H1 (cell line): ENCODE results near the gene KRTAP9-2. TPM values are rescaled to one million over a fixed set of nuclear protein-coding genes. Genes with fewer than 3 reads are reported as not detected.
"Not testable (repeated sequence)": the region's sequence is repeated elsewhere in the genome, so short reads cannot be mapped to it uniquely, and the experiment has no call there.

Experiments
- CTCF ChIA-PET: fragments of 300-600 bp; sonication (Branson Sonifier 250); formaldehyde crosslinking; loops from one replicate; lab custom pipeline; 2021; ENCODE audit not compliant: partially characterized antibody; lab: Charles Lee
- POLR2A ChIA-PET: fragments of 300-600 bp; sonication (Branson Sonifier 250); formaldehyde crosslinking; loops from one replicate; lab custom pipeline; 2021; ENCODE audit warnings: inconsistent platforms; ENCODE audit not compliant: partially characterized antibody; lab: Charles Lee
- DNase-seq, 2 experiments: peaks; one replicate each; pipeline versions ENCODE4 v3.0.0 to v3.0.0-alpha.2; 2010 to 2022; ENCODE audit warnings: low spot score in 2 of 2, low read depth in 1 of 2, mixed read lengths in 1 of 2
- FAIRE-seq: peaks from 2 replicates; lab custom pipeline; 2011; peaks lifted over from hg19 to GRCh38; lab: Jason Lieb, UNC
- H2AFZ ChIP-seq: 2 replicates; pipeline ENCODE4 v1.8.1; 2012; ENCODE audit warnings: low read length, inconsistent platforms
- H2AK5ac ChIP-seq: 2 replicates; pipeline ENCODE4 v1.6.1; 2013; ENCODE audit warnings: low read depth, low read length
- H2BK120ac ChIP-seq: replicated peaks from 2 replicates; pipeline ENCODE3; 2013; ENCODE audit warnings: low read depth, low read length, inconsistent platforms
- H2BK12ac ChIP-seq: 2 replicates; pipeline ENCODE4 v1.6.1; 2013; ENCODE audit warnings: low read depth, low read length
- H2BK15ac ChIP-seq: 2 replicates; pipeline ENCODE4 v1.6.1; 2013; ENCODE audit warnings: low read length
- H2BK20ac ChIP-seq: 2 replicates; pipeline ENCODE4 v1.6.1; 2013; ENCODE audit warnings: low read length
- H2BK5ac ChIP-seq: 2 replicates; pipeline ENCODE4 v1.6.1; 2013; ENCODE audit warnings: low read depth, low read length
- H3K14ac ChIP-seq: 2 replicates; pipeline ENCODE4 v1.6.1; 2013; ENCODE audit warnings: inconsistent platforms; ENCODE audit not compliant: insufficient read length
- H3K18ac ChIP-seq: 2 replicates; pipeline ENCODE4 v1.6.1; 2013; ENCODE audit warnings: low read length; ENCODE audit errors: extremely low read depth
- H3K23ac ChIP-seq: 2 replicates; pipeline ENCODE4 v1.6.1; 2013; ENCODE audit warnings: inconsistent platforms; ENCODE audit not compliant: insufficient read length
- H3K23me2 ChIP-seq: 2 replicates; pipeline ENCODE4 v1.6.1; 2013; ENCODE audit warnings: low read depth, low read length
- H3K27ac ChIP-seq: 2 replicates; pipeline ENCODE4 v1.6.1; 2011; ENCODE audit warnings: low read depth, low read length, inconsistent platforms
- H3K27me3 ChIP-seq, 4 experiments: replicated peaks in 1 of 4; 1 replicate in 1 of 4; 2 replicates in 3 of 4; pipeline versions ENCODE4 v1.6.1 to v1.8.1; 2011 to 2013; ENCODE audit warnings: low read length in 3 of 4, mild to moderate bottlenecking in 3 of 4, inconsistent platforms in 2 of 4, mixed read lengths in 2 of 4, moderate library complexity in 1 of 4; ENCODE audit not compliant: control insufficient read depth in 3 of 4, insufficient read depth in 3 of 4; ENCODE audit errors: extremely low read depth in 1 of 4
- H3K36me3 ChIP-seq, 4 experiments: 2 replicates each; pipeline versions ENCODE4 v1.6.1 to v1.8.1; 2011 to 2013; ENCODE audit warnings: mild to moderate bottlenecking in 4 of 4, low read length in 3 of 4, moderate library complexity in 2 of 4, control low read depth in 1 of 4, inconsistent platforms in 1 of 4; ENCODE audit not compliant: insufficient read depth in 4 of 4, control insufficient read depth in 2 of 4
- H3K4ac ChIP-seq: replicated peaks from 2 replicates; pipeline ENCODE3; 2013; ENCODE audit warnings: low read length, low read depth, mixed read lengths, inconsistent platforms; ENCODE audit not compliant: insufficient read length
- H3K4me1 ChIP-seq, 4 experiments: replicated peaks in 1 of 4; 1 replicate in 1 of 4; 2 replicates in 3 of 4; pipeline versions ENCODE4 v1.6.1 to v1.8.1; 2011 to 2013; ENCODE audit warnings: low read length in 3 of 4, inconsistent platforms in 2 of 4, mixed read lengths in 1 of 4; ENCODE audit not compliant: insufficient read depth in 4 of 4, control insufficient read depth in 3 of 4
- H3K4me2 ChIP-seq, 2 experiments: 2 replicates each; pipeline versions ENCODE4 v1.6.1 to v1.8.1; 2011 to 2013; ENCODE audit warnings: low read depth in 2 of 2, low read length in 2 of 2, control low read depth in 1 of 2, inconsistent platforms in 1 of 2, mild to moderate bottlenecking in 1 of 2; ENCODE audit not compliant: insufficient read depth in 1 of 2
- H3K4me3 ChIP-seq, 4 experiments: fragments of 200-600, 300-600 bp in 1 of 4; sonication (generic), shearing (Covaris generic), sonication (Bioruptor Twin) in 1 of 4; 2 replicates each; pipeline versions ENCODE4 v1.5.1 to v1.8.1; 2011 to 2016; ENCODE audit warnings: low read length in 4 of 4, low read depth in 3 of 4, control low read depth in 2 of 4, inconsistent platforms in 2 of 4, mild to moderate bottlenecking in 2 of 4, mixed read lengths in 1 of 4, moderate library complexity in 1 of 4; ENCODE audit not compliant: insufficient read depth in 2 of 4; ENCODE audit errors: extremely low read depth in 1 of 4
- H3K56ac ChIP-seq: replicated peaks from 2 replicates; pipeline ENCODE3; 2013; ENCODE audit warnings: low read depth, mild to moderate bottlenecking, mixed read lengths, low read length, inconsistent platforms; ENCODE audit not compliant: insufficient read length
- H3K79me1 ChIP-seq: 2 replicates; pipeline ENCODE4 v1.6.1; 2013; ENCODE audit warnings: low read depth, low read length, control low read depth
- H3K79me2 ChIP-seq, 2 experiments: 2 replicates each; pipeline versions ENCODE4 v1.6.1 to v1.8.1; 2012 to 2013; ENCODE audit warnings: low read length in 2 of 2, mild to moderate bottlenecking in 2 of 2, inconsistent platforms in 1 of 2; ENCODE audit not compliant: insufficient read depth in 2 of 2, control insufficient read depth in 1 of 2
- H3K9ac ChIP-seq, 4 experiments: replicated peaks in 1 of 4; 1 replicate in 1 of 4; 2 replicates in 3 of 4; pipeline versions ENCODE4 v1.6.1 to v1.8.1; 2011 to 2013; ENCODE audit warnings: low read depth in 3 of 4, low read length in 3 of 4, control low read depth in 2 of 4, mild to moderate bottlenecking in 2 of 4, moderate library complexity in 2 of 4, inconsistent platforms in 1 of 4; ENCODE audit errors: extremely low read depth in 1 of 4
- H3K9me3 ChIP-seq, 2 experiments: 2 replicates each; pipeline versions ENCODE4 v1.6.1 to v1.8.1; 2012 to 2013; ENCODE audit warnings: mild to moderate bottlenecking in 2 of 2, moderate library complexity in 2 of 2, control low read depth in 1 of 2, inconsistent platforms in 1 of 2, low read depth in 1 of 2, low read length in 1 of 2, mixed read lengths in 1 of 2; ENCODE audit not compliant: insufficient read depth in 2 of 2
- H4K20me1 ChIP-seq, 2 experiments: replicated peaks in 1 of 2; 2 replicates each; pipeline versions ENCODE3 to v1.8.1; 2011 to 2013; ENCODE audit warnings: inconsistent platforms in 2 of 2, low read length in 2 of 2, mild to moderate bottlenecking in 1 of 2; ENCODE audit not compliant: insufficient read depth in 2 of 2, control insufficient read depth in 1 of 2
- H4K5ac ChIP-seq: 2 replicates; pipeline ENCODE4 v1.6.1; 2013; ENCODE audit warnings: low read length, low read depth, mixed read lengths, inconsistent platforms; ENCODE audit not compliant: insufficient read length
- H4K8ac ChIP-seq: 2 replicates; pipeline ENCODE4 v1.8.0; 2013; ENCODE audit warnings: mild to moderate bottlenecking, moderate library complexity, low read length, inconsistent platforms; ENCODE audit not compliant: insufficient read depth; ENCODE audit errors: extremely low read depth
- H4K91ac ChIP-seq: replicated peaks from 2 replicates; pipeline ENCODE3; 2013; ENCODE audit warnings: low read length, mixed read lengths, inconsistent platforms; ENCODE audit not compliant: insufficient read length
- WGBS, 2 experiments: shearing (Covaris generic) in 1 of 2; methylation state at CpG; one replicate each; pipeline versions ENCODE4 v1.1.6 to v1.1.7; 2013 to 2015; ENCODE audit warnings: low lambda C conversion rate in 2 of 2, mixed read lengths in 2 of 2, inconsistent platforms in 1 of 2, low coverage in 1 of 2, missing lambda C conversion rate in 1 of 2; ENCODE audit not compliant: insufficient replicate concordance in 2 of 2, insufficient coverage in 1 of 2, insufficient read length in 1 of 2; ENCODE audit errors: extremely low coverage in 1 of 2, missing lambda C conversion rate in 1 of 2; 5-methylcytosine and 5-hydroxymethylcytosine counted together
- long read RNA-seq, 2 experiments: library from RNA in 1 of 2; library from capped mRNA in 1 of 2; stranded (forward); transcript quantifications; one replicate each; pipeline ENCODE4 v2.0.0, GENCODE V29; 2021; ENCODE audit warnings: inconsistent platforms in 1 of 2
- polyA minus RNA-seq, 3 experiments: library from RNA; depleted of rRNA, polyadenylated mRNA; stranded (reverse); fragments of >200 nt; gene quantifications; 1 replicate in 2 of 3; 2 replicates in 1 of 3; pipeline ENCODE4 v1.2.3, GENCODE V29; 2011
- polyA plus RNA-seq, 7 experiments: library from polyadenylated mRNA; depleted of rRNA in 3 of 7; stranded (reverse) in 5 of 7; unstranded in 2 of 7; fragments of >200 nt in 5 of 7; fragments of 200-250 nt in 2 of 7; gene quantifications; 1 replicate in 5 of 7; 2 replicates in 1 of 7; 4 replicates in 1 of 7; pipeline versions ENCODE4 v1.2.1 to v1.2.3, GENCODE V29; 2011 to 2013; ENCODE audit warnings: missing spikeins in 2 of 7, mixed read lengths in 2 of 7
- total RNA-seq: library from RNA; stranded (reverse); fragmentation: NEBNext Ultra II Directional; extraction: Animal tissue kit (Norgen Biotek cat#: 25700); gene quantifications from 2 replicates; pipeline ENCODE4 v1.2.1, GENCODE V29; 2021

KRTAP9-2 gene
- total RNA-seq = not detected in 2 replicates
- not detected in 2 replicates for polyA plus RNA-seq (2011; rRNA removed)
- polyA plus RNA-seq (2011; cell fraction: cytosol; rRNA removed) = not detected
- polyA plus RNA-seq (2011; cell fraction: nucleus; rRNA removed) = not detected
- not detected in 4 replicates for polyA plus RNA-seq (2012, experiment 1 of 2)
- not detected for polyA plus RNA-seq (2012, experiment 2 of 2)
- polyA plus RNA-seq (2013, experiment 1 of 2) = not detected
- polyA plus RNA-seq (2013, experiment 2 of 2) = not detected
- polyA minus RNA-seq (2011; rRNA and poly(A)+ RNA removed) = not detected in 2 replicates
- polyA minus RNA-seq (2011; cell fraction: cytosol; rRNA and poly(A)+ RNA removed) = not detected
- not detected for polyA minus RNA-seq (2011; cell fraction: nucleus; rRNA and poly(A)+ RNA removed)
- long read RNA-seq, experiment 1 = 0 reads
- long read RNA-seq, experiment 2 = 0 reads

- POLR2A ChIA-PET, H3K9me3 ChIP-seq, H2AK5ac ChIP-seq, H3K4me3 ChIP-seq, H3K36me3 ChIP-seq, H3K27me3 ChIP-seq, H3K4me2 ChIP-seq, H3K4me1 ChIP-seq, H3K9ac ChIP-seq, H3K27ac ChIP-seq, H2BK15ac ChIP-seq, H3K56ac ChIP-seq, H3K23me2 ChIP-seq, H3K79me1 ChIP-seq, H2BK120ac ChIP-seq, H3K18ac ChIP-seq, H4K20me1 ChIP-seq, H4K5ac ChIP-seq, H2BK20ac ChIP-seq, H4K8ac ChIP-seq, H3K23ac ChIP-seq, CTCF ChIA-PET, H3K4ac ChIP-seq, H3K14ac ChIP-seq, DNase-seq, H3K79me2 ChIP-seq, H4K91ac ChIP-seq, FAIRE-seq, H2BK5ac ChIP-seq, H2BK12ac ChIP-seq: not testable (repeated sequence)
- WGBS, 2 experiments = 78% methylated on average over 3 of the region's 4 CpGs; no CpG with 5 or more reads in 1 of the 2 experiments
- peak within 1 kb of the TSS; percentile 33; the same call in 1 of the 2 replicates for H2AFZ ChIP-seq
These were observed at the start of gene KRTAP9-2 for GRCh38 chr17:41226598-41227095. Gene KRTAP9-2 (plus strand): TSS chr17:41226648. CDS start chr17:41226655, 7 bp downstream.
